ENCODE measurements around the gene EVI5. TPM values are rescaled to one million over a fixed set of nuclear protein-coding genes. Genes with fewer than 3 reads are reported as not detected.
A peak's percentile ranks its signal among the peaks of the same experiment; 100 is the strongest.
"Not testable (repeated sequence)": the region's sequence is repeated elsewhere in the genome, so short reads cannot be mapped to it uniquely, and the experiment has no call there.

The EVI5 gene
- polyA plus RNA-seq, 3 donors: 7.6 to 19.4 (median 14.3) TPM

GRCh38 chr1:92655197-92655801, 129.6 kb downstream of the EVI5 start:
- H3K4me2 ChIP-seq (replicated peaks; ENCODE audit: extremely low read depth, low read length, poor library complexity, severe bottlenecking): no peak overlapping the region
- no CpG with 5 or more reads among the region's 3 CpGs for WGBS (ENCODE audit: insufficient coverage)
- Mint-ChIP-seq H3K9me3 (peaks cover 34 to 54% (median 44%) of the 10 kb centered on the region in 7 donors), H3K27me3 (ENCODE audit: low read depth in 3 of 3) (peaks cover 0 to 3% (median 0%) of the 10 kb centered on the region in 3 donors), H3K36me3 (peaks cover 83 to 94% of the 10 kb centered on the region in 2 donors), H3K4me1 (no peaks in the 10 kb centered on the region), H3K4me3 (no peak overlapping the region), H3K27ac (no peak overlapping the region)
- H3K9me3 ChIP-seq (replicated peaks in 1 of 2; ENCODE audit: control insufficient read depth in 1 of 2, insufficient read depth in 1 of 2, low read length in 2 of 2): peaks cover 23 to 43% of the 10 kb centered on the region in 2 donors
- TF ChIP-seq CTCF (IDR thresholded peaks at IDR 0.05): no peak
- no peak overlapping the region for H3K4me3 ChIP-seq (replicated peaks in 1 of 3; ENCODE audit: low read depth in 2 of 3, low read length in 3 of 3)
- H3K9ac ChIP-seq (ENCODE audit: insufficient read depth, low read length, poor library complexity, severe bottlenecking): no peak overlapping the region
- intact Hi-C loops (cut with micrococcal nuclease): no loop called here
- no peaks in the 10 kb centered on the region for H3K79me2 ChIP-seq (ENCODE audit: insufficient read depth, low read length)
- no peak overlapping the region for H3K27ac ChIP-seq (ENCODE audit: low read depth in 1 of 2, low read length in 2 of 2)
- no peaks in the 10 kb centered on the region for H3K27me3 ChIP-seq (ENCODE audit: control insufficient read depth in 2 of 2, insufficient read depth in 2 of 2, low read length in 2 of 2)
- no peak for DNase-seq
- H3K4me1 ChIP-seq (ENCODE audit: control insufficient read depth in 1 of 2, insufficient read depth in 2 of 2, low read length in 2 of 2): no peaks in the 10 kb centered on the region
- H2AFZ ChIP-seq (ENCODE audit: insufficient read depth, low read depth, low read length, poor library complexity, severe bottlenecking): no peak overlapping the region
- no peaks in the 10 kb centered on the region for H4K20me1 ChIP-seq (ENCODE audit: insufficient read depth, low read length)
- peaks cover 34 to 69% of the 10 kb centered on the region in 2 donors for H3K36me3 ChIP-seq (replicated peaks in 1 of 2; ENCODE audit: control insufficient read depth in 1 of 2, insufficient read depth in 2 of 2, low read length in 2 of 2)

GRCh38 chr1:92653605-92654381, 131.1 kb downstream of the EVI5 start:
- no peak overlapping the region for H3K4me3 Mint-ChIP-seq
- H3K27ac Mint-ChIP-seq: no peak overlapping the region
- peaks cover 0 to 3% (median 0%) of the 10 kb centered on the region in 3 donors for H3K27me3 Mint-ChIP-seq (ENCODE audit: low read depth in 3 of 3)
- no peak for TF ChIP-seq CTCF (IDR thresholded peaks at IDR 0.05)
- Histone ChIP-seq H2AFZ (ENCODE audit: insufficient read depth, low read depth, low read length, poor library complexity, severe bottlenecking) (no peak overlapping the region), H3K27me3 (ENCODE audit: control insufficient read depth in 2 of 2, insufficient read depth in 2 of 2, low read length in 2 of 2) (no peaks in the 10 kb centered on the region), H3K4me1 (ENCODE audit: control insufficient read depth in 1 of 2, insufficient read depth in 2 of 2, low read length in 2 of 2) (no peaks in the 10 kb centered on the region), H3K36me3 (replicated peaks in 1 of 2; ENCODE audit: control insufficient read depth in 1 of 2, insufficient read depth in 2 of 2, low read length in 2 of 2) (peaks cover 32 to 72% of the 10 kb centered on the region in 2 donors), H3K79me2 (ENCODE audit: insufficient read depth, low read length) (no peaks in the 10 kb centered on the region), H3K9ac (ENCODE audit: insufficient read depth, low read length, poor library complexity, severe bottlenecking) (no peak overlapping the region), H3K9me3 (replicated peaks in 1 of 2; ENCODE audit: control insufficient read depth in 1 of 2, insufficient read depth in 1 of 2, low read length in 2 of 2) (peaks cover 23 to 43% of the 10 kb centered on the region in 2 donors), H3K27ac (ENCODE audit: low read depth in 1 of 2, low read length in 2 of 2) (no peak overlapping the region), H3K4me3 (replicated peaks in 1 of 3; ENCODE audit: low read depth in 2 of 3, low read length in 3 of 3) (no peak overlapping the region), H4K20me1 (ENCODE audit: insufficient read depth, low read length) (no peaks in the 10 kb centered on the region), H3K4me2 (replicated peaks; ENCODE audit: extremely low read depth, low read length, poor library complexity, severe bottlenecking) (no peak overlapping the region)
- H3K4me1 Mint-ChIP-seq: no peaks in the 10 kb centered on the region
- intact Hi-C loops (cut with micrococcal nuclease): no loop called here
- no peak for DNase-seq
- peaks cover 34 to 52% (median 44%) of the 10 kb centered on the region in 7 donors for H3K9me3 Mint-ChIP-seq
- 100% methylated on average over 2 of the region's 4 CpGs for WGBS (ENCODE audit: insufficient coverage)
- H3K36me3 Mint-ChIP-seq: peaks cover 74 to 90% of the 10 kb centered on the region in 2 donors

- H3K9me3 ChIP-seq (replicated peaks in 1 of 2; ENCODE audit: control insufficient read depth in 1 of 2, insufficient read depth in 1 of 2, low read length in 2 of 2); DNase-seq; H3K27me3 ChIP-seq (ENCODE audit: control insufficient read depth in 2 of 2, insufficient read depth in 2 of 2, low read length in 2 of 2); H3K27ac ChIP-seq (ENCODE audit: low read depth in 1 of 2, low read length in 2 of 2); H3K4me1 Mint-ChIP-seq; H3K9me3 Mint-ChIP-seq; H3K4me3 ChIP-seq (replicated peaks in 1 of 3; ENCODE audit: low read depth in 2 of 3, low read length in 3 of 3); H3K79me2 ChIP-seq (ENCODE audit: insufficient read depth, low read length); H3K4me3 Mint-ChIP-seq; H3K4me2 ChIP-seq (replicated peaks; ENCODE audit: extremely low read depth, low read length, poor library complexity, severe bottlenecking); H3K27me3 Mint-ChIP-seq (ENCODE audit: low read depth in 3 of 3); H2AFZ ChIP-seq (ENCODE audit: insufficient read depth, low read depth, low read length, poor library complexity, severe bottlenecking); H4K20me1 ChIP-seq (ENCODE audit: insufficient read depth, low read length); intact Hi-C loops (cut with micrococcal nuclease); H3K4me1 ChIP-seq (ENCODE audit: control insufficient read depth in 1 of 2, insufficient read depth in 2 of 2, low read length in 2 of 2); H3K9ac ChIP-seq (ENCODE audit: insufficient read depth, low read length, poor library complexity, severe bottlenecking): not testable (repeated sequence)
- peaks cover 13 to 32% of the 10 kb centered on the region in 2 donors for H3K36me3 Mint-ChIP-seq
- no CpG with 5 or more reads among the region's 3 CpGs for whole genome bisulfite sequencing (ENCODE audit: insufficient coverage)
- H3K27ac Mint-ChIP-seq: peak overlapping the region in 1 of 7 donors; percentile 18
- H3K36me3 ChIP-seq (replicated peaks in 1 of 2; ENCODE audit: control insufficient read depth in 1 of 2, insufficient read depth in 2 of 2, low read length in 2 of 2): peaks cover 10 to 18% of the 10 kb centered on the region in 2 donors
These were observed 144.2 kb downstream of the EVI5 start for GRCh38 chr1:92640686-92641085.
